SK-N-SH treated with all-trans-retinoic acid at 6 μM for 48 hours (cell line): ENCODE data around the gene HS6ST2.

ENCODE experiments used
- ATAC-seq: fragments of 200-7000 bp; cut with Tn5 transposase; 3 replicates; pipeline ENCODE4 v1.9.1; 2020; ENCODE audit warnings: mild to moderate bottlenecking, moderate library complexity
- ARNTL ChIP-seq: fragments of 450-650 bp; formaldehyde crosslinking; IDR thresholded peaks from 2 replicates; pipeline ENCODE4 v1.5.0; 2020; ENCODE audit warnings: low read depth, mild to moderate bottlenecking, moderate library complexity, borderline replicate concordance
- CSDC2 ChIP-seq: fragments of 250-450 bp; sonication (Bioruptor Pico); IDR thresholded peaks from 2 replicates; pipeline ENCODE4 v1.5.0; 2020; ENCODE audit warnings: mild to moderate bottlenecking, moderate library complexity
- ISL1 ChIP-seq: fragments of 250-450 bp; sonication (Bioruptor Pico); IDR thresholded peaks from 2 replicates; pipeline ENCODE4 v2.1.2; 2022; ENCODE audit warnings: mild to moderate bottlenecking, moderate library complexity
- OSR1 ChIP-seq: fragments of 250-450 bp; sonication (Bioruptor Pico); IDR thresholded peaks from 2 replicates; pipeline ENCODE4 v1.8.0; 2022; ENCODE audit warnings: moderate library complexity, mild to moderate bottlenecking, inconsistent platforms
- PPARA ChIP-seq: fragments of 250-450 bp; sonication (Bioruptor Pico); IDR thresholded peaks from 2 replicates; pipeline ENCODE4 v1.5.0; 2020; ENCODE audit warnings: mild to moderate bottlenecking, borderline replicate concordance
- RARB ChIP-seq: fragments of 250-450 bp; sonication (Bioruptor Pico); IDR thresholded peaks from 2 replicates; pipeline ENCODE4 v1.8.0; 2021; ENCODE audit warnings: mild to moderate bottlenecking, moderate library complexity
- SNAI2 ChIP-seq: fragments of 250-450 bp; sonication (Bioruptor Pico); IDR thresholded peaks from 2 replicates; pipeline ENCODE4 v1.5.0; 2020; ENCODE audit warnings: mild to moderate bottlenecking, moderate library complexity
- TCF4 ChIP-seq: fragments of 250-450 bp; sonication (Bioruptor Pico); IDR thresholded peaks from 2 replicates; pipeline ENCODE4 v1.8.0; 2021; ENCODE audit warnings: mild to moderate bottlenecking, moderate library complexity, borderline replicate concordance
- TOX ChIP-seq: fragments of 250-450 bp; sonication (Bioruptor Pico); IDR thresholded peaks from 2 replicates; pipeline ENCODE4 v1.8.0; 2021; ENCODE audit warnings: mild to moderate bottlenecking, moderate library complexity, borderline replicate concordance
- ZC3H10 ChIP-seq: fragments of 250-450 bp; sonication (Bioruptor Pico); IDR thresholded peaks from 2 replicates; pipeline ENCODE4 v1.5.1; 2021; ENCODE audit warnings: mild to moderate bottlenecking, moderate library complexity
- ZFP3 ChIP-seq: fragments of 250-450 bp; sonication (Bioruptor Pico); IDR thresholded peaks from 2 replicates; pipeline ENCODE4 v1.5.0; 2020; ENCODE audit warnings: mild to moderate bottlenecking, moderate library complexity
- ZFP30 ChIP-seq: fragments of 450-650 bp; formaldehyde crosslinking; IDR thresholded peaks from 2 replicates; pipeline ENCODE4 v1.5.0; 2022; ENCODE audit warnings: mild to moderate bottlenecking, moderate library complexity
- ZNF565 ChIP-seq: fragments of 450-650 bp; formaldehyde crosslinking; conservative IDR thresholded peaks from 2 replicates; pipeline ENCODE4 v1.5.0; 2020; ENCODE audit warnings: low read depth, mild to moderate bottlenecking, moderate library complexity
- ZNF70 ChIP-seq: fragments of 450-650 bp; formaldehyde crosslinking; IDR thresholded peaks from 2 replicates; pipeline ENCODE4 v1.5.0; 2020; ENCODE audit warnings: mild to moderate bottlenecking, moderate library complexity
- TF ChIP-seq, protein P1 (sequence below): fragments of 250-450 bp; sonication (Bioruptor Pico); IDR thresholded peaks from 2 replicates; pipeline ENCODE4 v1.8.0; 2021; ENCODE audit warnings: low read depth, mild to moderate bottlenecking, moderate library complexity, borderline replicate concordance
- TF ChIP-seq, protein P2 (sequence below): fragments of 250-450 bp; sonication (Bioruptor Pico); IDR thresholded peaks from 2 replicates; pipeline ENCODE4 v1.5.1; 2021; ENCODE audit warnings: mild to moderate bottlenecking, moderate library complexity
- TF ChIP-seq, protein P3 (sequence below): fragments of 250-450 bp; sonication (Bioruptor Pico); IDR thresholded peaks from 2 replicates; pipeline ENCODE4 v1.5.0; 2020; ENCODE audit warnings: mild to moderate bottlenecking, moderate library complexity
- TF ChIP-seq, protein P4 (sequence below): fragments of 250-450 bp; sonication (Bioruptor Pico); IDR thresholded peaks from 2 replicates; pipeline ENCODE4 v1.5.1; 2020; ENCODE audit warnings: low read depth, mild to moderate bottlenecking, moderate library complexity

The HS6ST2 gene

DNA sequence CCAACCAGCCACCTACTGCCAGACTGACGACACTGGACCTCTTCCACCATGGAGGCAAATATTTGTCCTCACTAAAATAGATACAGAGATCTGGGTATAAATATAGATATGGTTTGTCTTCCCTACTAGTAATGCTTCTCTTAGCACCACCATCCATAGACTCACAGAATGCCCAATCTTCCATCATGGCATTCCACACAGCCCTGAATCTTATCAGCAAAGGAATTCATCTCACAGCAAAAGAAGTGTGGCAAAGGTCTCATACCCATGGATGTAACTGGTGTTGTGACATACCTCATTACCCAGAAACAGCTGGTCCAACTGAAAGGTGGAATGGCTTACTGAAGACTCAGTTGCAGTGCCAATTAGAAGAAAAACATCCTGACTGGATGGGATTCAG lies 47.2 kb upstream of the HS6ST2 start (continued):
- TF ChIP-seq, protein P1, sequence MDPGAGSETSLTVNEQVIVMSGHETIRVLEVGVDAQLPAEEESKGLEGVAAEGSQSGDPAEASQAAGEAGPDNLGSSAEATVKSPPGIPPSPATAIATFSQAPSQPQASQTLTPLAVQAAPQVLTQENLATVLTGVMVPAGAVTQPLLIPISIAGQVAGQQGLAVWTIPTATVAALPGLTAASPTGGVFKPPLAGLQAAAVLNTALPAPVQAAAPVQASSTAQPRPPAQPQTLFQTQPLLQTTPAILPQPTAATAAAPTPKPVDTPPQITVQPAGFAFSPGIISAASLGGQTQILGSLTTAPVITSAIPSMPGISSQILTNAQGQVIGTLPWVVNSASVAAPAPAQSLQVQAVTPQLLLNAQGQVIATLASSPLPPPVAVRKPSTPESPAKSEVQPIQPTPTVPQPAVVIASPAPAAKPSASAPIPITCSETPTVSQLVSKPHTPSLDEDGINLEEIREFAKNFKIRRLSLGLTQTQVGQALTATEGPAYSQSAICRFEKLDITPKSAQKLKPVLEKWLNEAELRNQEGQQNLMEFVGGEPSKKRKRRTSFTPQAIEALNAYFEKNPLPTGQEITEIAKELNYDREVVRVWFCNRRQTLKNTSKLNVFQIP (CRISPR knock-in tag): no peak
- TF ChIP-seq ZNF70 (CRISPR knock-in tag): no peak

DNA sequence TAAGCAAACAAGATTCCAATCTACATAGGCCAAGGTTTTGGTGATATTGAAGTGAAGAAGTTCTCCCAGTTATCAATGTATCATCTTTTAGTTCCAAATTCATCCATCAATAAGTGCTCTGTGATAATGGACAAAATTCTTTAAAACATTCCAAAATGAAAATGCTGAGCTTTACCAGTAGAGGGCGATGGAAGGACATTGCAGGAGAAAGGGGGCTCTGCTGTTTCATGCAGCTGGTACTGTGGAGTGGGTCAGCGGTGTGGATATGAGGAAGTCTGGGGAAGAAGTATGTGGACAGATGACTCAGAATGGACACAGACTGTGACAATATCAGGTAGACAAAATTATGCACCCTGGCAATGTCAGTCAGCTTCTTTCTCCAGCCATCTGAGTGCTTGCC lies 46.6 kb upstream of the HS6ST2 start:
- ATAC-seq: no peak
- TF ChIP-seq ZFP30 (CRISPR knock-in tag) (no peak), SNAI2 (CRISPR knock-in tag) (no peak), ARNTL (CRISPR knock-in tag) (no peak), CSDC2 (CRISPR knock-in tag) (no peak)
- TF ChIP-seq, protein P2, sequence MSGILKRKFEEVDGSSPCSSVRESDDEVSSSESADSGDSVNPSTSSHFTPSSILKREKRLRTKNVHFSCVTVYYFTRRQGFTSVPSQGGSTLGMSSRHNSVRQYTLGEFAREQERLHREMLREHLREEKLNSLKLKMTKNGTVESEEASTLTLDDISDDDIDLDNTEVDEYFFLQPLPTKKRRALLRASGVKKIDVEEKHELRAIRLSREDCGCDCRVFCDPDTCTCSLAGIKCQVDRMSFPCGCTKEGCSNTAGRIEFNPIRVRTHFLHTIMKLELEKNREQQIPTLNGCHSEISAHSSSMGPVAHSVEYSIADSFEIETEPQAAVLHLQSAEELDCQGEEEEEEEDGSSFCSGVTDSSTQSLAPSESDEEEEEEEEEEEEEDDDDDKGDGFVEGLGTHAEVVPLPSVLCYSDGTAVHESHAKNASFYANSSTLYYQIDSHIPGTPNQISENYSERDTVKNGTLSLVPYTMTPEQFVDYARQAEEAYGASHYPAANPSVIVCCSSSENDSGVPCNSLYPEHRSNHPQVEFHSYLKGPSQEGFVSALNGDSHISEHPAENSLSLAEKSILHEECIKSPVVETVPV: no peak
- TF ChIP-seq, protein P3, sequence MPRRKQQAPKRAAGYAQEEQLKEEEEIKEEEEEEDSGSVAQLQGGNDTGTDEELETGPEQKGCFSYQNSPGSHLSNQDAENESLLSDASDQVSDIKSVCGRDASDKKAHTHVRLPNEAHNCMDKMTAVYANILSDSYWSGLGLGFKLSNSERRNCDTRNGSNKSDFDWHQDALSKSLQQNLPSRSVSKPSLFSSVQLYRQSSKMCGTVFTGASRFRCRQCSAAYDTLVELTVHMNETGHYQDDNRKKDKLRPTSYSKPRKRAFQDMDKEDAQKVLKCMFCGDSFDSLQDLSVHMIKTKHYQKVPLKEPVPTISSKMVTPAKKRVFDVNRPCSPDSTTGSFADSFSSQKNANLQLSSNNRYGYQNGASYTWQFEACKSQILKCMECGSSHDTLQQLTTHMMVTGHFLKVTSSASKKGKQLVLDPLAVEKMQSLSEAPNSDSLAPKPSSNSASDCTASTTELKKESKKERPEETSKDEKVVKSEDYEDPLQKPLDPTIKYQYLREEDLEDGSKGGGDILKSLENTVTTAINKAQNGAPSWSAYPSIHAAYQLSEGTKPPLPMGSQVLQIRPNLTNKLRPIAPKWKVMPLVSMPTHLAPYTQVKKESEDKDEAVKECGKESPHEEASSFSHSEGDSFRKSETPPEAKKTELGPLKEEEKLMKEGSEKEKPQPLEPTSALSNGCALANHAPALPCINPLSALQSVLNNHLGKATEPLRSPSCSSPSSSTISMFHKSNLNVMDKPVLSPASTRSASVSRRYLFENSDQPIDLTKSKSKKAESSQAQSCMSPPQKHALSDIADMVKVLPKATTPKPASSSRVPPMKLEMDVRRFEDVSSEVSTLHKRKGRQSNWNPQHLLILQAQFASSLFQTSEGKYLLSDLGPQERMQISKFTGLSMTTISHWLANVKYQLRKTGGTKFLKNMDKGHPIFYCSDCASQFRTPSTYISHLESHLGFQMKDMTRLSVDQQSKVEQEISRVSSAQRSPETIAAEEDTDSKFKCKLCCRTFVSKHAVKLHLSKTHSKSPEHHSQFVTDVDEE (CRISPR knock-in tag): no peak
- TF ChIP-seq, all 23 proteins: peak for 0

DNA sequence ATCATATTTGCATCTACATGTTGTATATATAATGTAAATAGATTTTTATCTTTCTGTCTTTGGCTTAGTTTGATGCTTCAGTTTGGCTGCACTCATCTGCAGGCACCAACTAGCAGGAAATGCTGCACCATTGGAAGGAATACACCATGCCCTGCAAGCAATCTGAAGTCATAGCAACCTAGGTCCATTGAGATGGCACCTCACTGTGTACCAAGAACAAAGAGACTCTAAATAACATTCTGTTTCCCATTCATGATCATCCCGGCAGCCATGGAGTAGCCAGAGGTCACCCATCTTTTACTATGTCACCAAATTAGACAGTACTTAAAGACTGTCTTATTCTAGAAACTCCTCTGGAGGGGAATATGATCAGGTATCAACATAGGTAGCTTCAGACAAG lies 40.8 kb upstream of the HS6ST2 start:
- ATAC-seq: no peak
- TF ChIP-seq, protein P3 (CRISPR knock-in tag): no peak
- TF ChIP-seq TCF4: no peak
- TF ChIP-seq ZC3H10: no peak
- TF ChIP-seq, protein P1 (CRISPR knock-in tag): no peak
- TF ChIP-seq PPARA (CRISPR knock-in tag): no peak
- no peak for TF ChIP-seq OSR1 (CRISPR knock-in tag)
- TF ChIP-seq RARB (CRISPR knock-in tag): no peak
- TF ChIP-seq TOX (CRISPR knock-in tag): no peak
- TF ChIP-seq ZFP3 (CRISPR knock-in tag): no peak
- TF ChIP-seq, protein P4, sequence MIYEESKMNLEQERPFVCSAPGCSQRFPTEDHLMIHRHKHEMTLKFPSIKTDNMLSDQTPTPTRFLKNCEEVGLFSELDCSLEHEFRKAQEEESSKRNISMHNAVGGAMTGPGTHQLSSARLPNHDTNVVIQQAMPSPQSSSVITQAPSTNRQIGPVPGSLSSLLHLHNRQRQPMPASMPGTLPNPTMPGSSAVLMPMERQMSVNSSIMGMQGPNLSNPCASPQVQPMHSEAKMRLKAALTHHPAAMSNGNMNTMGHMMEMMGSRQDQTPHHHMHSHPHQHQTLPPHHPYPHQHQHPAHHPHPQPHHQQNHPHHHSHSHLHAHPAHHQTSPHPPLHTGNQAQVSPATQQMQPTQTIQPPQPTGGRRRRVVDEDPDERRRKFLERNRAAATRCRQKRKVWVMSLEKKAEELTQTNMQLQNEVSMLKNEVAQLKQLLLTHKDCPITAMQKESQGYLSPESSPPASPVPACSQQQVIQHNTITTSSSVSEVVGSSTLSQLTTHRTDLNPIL (CRISPR knock-in tag): no peak
- no peak for TF ChIP-seq SNAI2 (CRISPR knock-in tag)
- no peak for TF ChIP-seq ISL1 (CRISPR knock-in tag)
- no peak for TF ChIP-seq ZNF565 (CRISPR knock-in tag)
- TF ChIP-seq ZNF70 (CRISPR knock-in tag): no peak
- TF ChIP-seq, protein P2: no peak
- no peak for TF ChIP-seq ZFP30 (CRISPR knock-in tag)
